Activated CD4-positive, alpha-beta T cell treated with anti-CD3 and anti-CD28 coated beads for 1 hour (primary cell): ENCODE results near the gene ZNF354C.

Experiments
- DNase-seq: peaks from one replicate; pipeline ENCODE4 v3.0.0-alpha.2; 2020

Gene ZNF354C

DNA sequence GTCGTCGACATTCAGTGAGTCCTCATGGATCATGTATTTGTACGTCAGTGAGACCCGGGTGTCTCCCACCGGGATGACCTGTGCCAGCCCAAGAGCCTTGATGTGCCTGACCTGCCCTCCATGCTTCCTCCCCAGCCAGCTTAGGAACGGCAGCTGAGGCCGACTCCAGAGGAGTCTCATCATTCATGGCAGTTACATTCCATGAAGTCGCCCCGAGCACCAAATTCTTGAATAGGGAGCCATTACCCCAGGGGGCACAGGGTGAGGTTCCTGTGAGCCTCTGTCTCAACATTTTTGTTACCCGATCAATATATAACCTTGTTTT is 67.8 kb downstream of the ZNF354C start:
- no peak for DNase-seq

DNA sequence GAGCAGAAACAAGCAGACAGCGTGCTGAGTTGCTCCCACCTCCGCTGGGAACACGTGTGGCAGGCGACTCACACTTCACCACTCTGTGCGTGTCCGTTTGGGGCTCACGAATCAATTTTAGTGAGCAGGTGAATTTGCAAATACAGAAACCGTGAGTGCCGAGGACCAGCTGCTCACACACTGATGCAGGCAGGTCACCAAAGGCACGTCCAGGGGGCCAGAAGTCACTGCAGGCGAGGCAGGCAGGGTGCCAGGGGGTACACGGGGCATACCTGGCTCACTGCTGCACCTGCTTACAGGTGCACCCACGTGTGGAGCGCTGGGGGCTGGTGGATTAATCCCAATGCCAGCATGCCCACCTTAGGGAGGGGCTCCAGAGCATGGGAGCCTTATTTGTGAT is 68.8 kb downstream of the ZNF354C start:
- DNase-seq, result no peak

DNA sequence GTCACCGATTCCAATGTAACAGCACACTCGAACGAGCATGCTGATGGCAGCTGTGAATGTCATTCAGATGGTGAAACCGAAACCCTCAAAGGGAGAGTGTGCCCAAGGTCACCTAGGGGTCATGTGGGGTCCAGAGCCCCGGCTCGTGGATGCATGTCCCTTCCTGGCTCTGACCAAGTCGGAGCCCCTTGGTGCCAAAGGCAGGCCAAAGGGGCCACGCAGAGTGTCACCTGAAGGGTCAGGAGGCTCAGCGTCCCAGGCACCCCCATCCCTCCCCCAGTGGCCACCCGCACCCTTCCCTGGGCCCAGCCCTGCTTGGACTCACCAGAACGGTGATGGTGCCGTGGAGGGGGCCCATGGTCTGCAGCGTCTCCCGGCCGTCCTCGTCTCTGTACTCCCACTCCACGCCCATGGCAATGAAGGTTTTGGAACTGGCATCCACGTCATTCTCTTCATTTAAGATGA is 69.5 kb downstream of the ZNF354C start:
- no peak for DNase-seq

DNA sequence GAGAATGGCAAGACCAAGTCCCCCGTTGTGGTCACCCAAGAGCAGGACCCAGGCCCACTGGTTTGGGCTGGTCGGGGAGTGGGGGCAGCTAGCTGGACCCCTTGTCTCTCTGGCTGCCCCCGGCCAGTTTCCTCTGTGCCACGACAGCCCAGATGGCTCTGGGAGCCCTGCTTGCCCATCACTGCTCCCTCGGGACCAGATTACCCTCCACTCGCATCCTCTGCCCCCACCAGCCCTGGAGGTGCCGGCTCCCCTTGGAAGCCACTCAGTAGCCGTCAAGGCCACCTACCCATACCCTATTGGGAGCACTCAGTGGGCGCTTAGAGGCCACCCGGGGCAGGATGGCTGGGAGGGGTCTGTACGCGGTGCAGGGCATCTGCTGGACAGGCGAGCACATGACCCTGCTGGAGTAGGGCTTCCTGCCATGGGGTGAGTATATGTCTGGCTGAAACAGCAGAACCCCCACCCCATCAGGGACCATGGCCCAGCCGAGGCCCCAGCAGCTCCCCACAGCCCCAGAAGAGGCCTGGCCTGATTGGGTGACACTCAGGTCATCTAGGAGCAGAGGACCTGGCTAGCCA is 70.0 kb downstream of the ZNF354C start:
- DNase-seq, result no peak

DNA sequence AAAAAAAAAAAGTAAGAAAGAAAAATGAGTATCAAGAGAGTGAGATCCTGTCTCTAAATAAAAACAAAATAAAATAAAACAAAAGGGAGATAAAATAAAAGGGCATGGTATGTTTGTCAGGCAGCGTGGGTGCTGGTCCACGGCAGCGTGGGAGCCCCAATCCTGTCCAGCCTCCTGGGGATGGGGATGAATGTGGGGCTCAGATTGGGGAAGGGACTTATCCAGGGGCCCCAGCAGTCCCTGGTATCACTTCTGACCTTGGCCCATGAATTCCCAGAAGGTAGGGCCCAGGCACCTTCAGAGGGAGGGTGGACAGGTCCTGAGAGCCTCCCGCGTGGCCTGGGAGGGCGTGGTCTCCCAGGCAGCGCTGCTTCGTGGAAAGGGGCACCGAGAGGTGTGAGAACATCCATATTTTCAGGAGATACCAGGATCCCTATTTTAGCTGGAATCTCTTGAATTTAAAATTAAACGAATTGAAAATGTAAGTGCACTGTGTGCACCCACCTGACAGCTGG is 71.2 kb downstream of the ZNF354C start:
- no peak for DNase-seq

DNA sequence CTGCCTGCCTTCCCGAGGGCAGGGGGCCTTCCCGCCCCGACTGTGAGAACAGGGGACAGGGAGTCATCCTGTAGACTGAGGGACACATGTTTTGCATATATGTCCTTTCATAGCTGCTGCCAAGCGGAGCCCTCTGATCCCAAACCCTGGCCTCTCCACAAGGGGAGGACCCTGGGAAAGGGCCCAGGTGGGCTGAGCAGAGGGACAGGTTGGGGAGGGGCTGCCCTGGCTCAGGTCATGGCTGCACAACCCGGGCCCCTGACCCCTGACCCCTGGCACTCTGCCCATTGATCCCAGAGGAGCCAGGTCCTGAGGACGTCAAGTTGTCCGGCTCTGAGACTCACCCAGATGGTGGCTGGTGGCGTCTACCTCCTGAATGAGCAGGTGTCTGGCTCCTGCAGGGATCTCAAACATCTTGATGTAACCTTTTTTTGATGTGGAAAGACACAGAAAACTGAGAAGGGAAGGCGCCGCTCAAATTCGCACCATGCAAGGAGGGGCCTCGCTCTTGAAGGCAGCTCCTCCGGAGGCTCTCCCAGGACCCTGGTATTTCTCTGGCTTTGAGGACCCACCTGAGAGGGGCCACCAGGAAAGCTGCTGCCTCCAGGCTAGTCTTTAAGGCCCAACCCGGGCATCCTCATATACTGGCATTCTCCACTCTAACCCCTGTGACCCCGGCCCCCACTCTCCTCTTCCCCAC is 71.9 kb downstream of the ZNF354C start:
- no peak for DNase-seq

DNA sequence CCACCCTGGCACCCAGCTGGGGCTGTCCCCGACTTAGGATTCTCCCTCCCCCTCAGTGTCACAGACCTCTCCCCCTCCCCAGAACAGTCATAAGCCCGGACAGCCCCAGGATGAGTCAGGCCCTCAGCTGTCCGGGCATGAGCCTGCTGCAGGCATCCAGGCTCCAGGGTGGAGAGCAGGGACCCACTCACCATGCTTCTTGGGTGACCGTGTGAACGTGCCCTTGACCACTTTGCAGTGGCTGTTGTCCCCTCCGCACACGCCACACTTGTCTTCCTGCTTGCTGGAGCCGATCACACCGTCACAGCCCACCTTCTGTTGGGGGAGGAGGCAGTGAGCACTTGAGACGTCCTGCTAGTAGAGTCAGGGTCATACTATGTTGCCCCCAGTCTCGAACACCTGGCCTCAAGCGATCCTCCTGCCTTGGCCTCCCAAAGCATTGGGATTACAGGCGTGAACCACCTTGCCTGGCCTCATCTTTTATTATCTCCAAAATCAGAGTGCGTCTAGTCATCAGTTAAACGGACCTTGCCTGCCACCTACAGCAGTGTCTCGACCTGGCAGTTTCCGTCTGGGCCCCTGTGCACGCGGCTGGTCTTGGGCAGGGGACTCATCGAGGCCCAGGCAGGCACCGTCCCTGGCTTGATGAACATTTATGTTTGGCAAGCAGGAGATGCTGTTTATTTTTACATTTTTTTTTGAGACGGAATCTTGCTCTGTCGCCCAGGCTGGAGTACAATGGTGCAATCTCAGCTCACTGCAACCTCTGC is 72.6 kb downstream of the ZNF354C start:
- no peak for DNase-seq
